ENCODE results near the gene OR13C9.

- TF ChIP-seq POLR2A (IDR thresholded peaks at IDR 0.05), result no peak
- no peak for TF ChIP-seq CTCF (IDR thresholded peaks at IDR 0.05)
Measured at GRCh38 chr9:104633976-104634520, 16.0 kb upstream of the OR13C9 start.

Data from esophagus squamous epithelium (tissue), 4 donors.